ENCODE data around the gene LCMT1.

LCMT1 gene

DNA sequence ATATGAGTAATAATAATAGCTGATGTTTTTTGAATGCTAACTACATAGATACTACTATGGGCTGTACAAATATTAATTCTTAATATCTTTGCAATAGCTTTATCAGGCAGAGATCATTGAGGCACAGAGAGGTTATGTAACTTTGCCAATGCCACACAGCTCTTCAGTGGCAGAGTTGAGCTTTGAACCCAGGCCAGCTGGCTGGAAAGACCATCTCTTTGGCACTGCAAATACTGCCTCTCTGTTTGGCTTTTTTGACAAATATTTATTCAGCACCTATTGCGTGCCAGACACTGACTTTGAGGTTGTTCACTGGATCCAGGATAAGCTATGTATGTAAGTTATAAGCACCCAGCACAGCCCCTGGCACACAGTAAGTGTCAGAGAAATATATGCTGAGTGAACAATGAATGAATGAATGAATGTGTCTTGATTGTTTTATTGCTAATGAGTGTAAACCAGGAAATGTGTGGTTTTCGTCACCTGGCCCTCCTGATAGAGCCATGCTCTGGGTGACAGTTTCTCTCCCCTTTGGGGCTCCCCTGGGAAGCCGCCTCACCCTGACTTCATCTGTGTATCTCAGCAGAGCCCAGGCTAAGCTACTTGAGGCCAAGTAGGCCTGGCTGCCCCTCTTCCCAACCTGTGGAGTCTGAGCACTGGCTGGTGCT lies 107.7 kb downstream of the LCMT1 start:
- no peak for TF ChIP-seq EZH2 (IDR thresholded peaks at IDR 0.05; ENCODE audit: borderline replicate concordance, low read depth, low read length, severe bottlenecking)
- TF ChIP-seq, protein P1, sequence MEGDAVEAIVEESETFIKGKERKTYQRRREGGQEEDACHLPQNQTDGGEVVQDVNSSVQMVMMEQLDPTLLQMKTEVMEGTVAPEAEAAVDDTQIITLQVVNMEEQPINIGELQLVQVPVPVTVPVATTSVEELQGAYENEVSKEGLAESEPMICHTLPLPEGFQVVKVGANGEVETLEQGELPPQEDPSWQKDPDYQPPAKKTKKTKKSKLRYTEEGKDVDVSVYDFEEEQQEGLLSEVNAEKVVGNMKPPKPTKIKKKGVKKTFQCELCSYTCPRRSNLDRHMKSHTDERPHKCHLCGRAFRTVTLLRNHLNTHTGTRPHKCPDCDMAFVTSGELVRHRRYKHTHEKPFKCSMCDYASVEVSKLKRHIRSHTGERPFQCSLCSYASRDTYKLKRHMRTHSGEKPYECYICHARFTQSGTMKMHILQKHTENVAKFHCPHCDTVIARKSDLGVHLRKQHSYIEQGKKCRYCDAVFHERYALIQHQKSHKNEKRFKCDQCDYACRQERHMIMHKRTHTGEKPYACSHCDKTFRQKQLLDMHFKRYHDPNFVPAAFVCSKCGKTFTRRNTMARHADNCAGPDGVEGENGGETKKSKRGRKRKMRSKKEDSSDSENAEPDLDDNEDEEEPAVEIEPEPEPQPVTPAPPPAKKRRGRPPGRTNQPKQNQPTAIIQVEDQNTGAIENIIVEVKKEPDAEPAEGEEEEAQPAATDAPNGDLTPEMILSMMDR (IDR thresholded peaks at IDR 0.05; ENCODE audit: borderline replicate concordance, extremely low read depth, low read length, poor library complexity, severe bottlenecking): no peak
- no peaks in the 10 kb centered on the region for H3K36me3 ChIP-seq (ENCODE audit: insufficient read depth, low read length)
- no peak overlapping the region for H3K9ac ChIP-seq (ENCODE audit: low read depth, low read length)
- ATAC-seq (ENCODE audit: insufficient read depth, low read depth) (no peak), DNase-seq (no peak)
- H3K27ac ChIP-seq (ENCODE audit: low read length): no peak overlapping the region
- no peaks in the 10 kb centered on the region for H4K20me1 ChIP-seq (ENCODE audit: insufficient read depth, low read length)
- H3K4me1 ChIP-seq (ENCODE audit: insufficient read depth, low read length): no peaks in the 10 kb centered on the region
- H3K79me2 ChIP-seq (ENCODE audit: insufficient read depth, low read length): no peaks in the 10 kb centered on the region
- no peaks in the 10 kb centered on the region for H3K9me3 ChIP-seq (ENCODE audit: insufficient read depth, low read length, severe bottlenecking)
- no peak overlapping the region for H2AFZ ChIP-seq (ENCODE audit: low read depth, low read length)
- no peaks in the 10 kb centered on the region for H3K27me3 ChIP-seq (ENCODE audit: insufficient read depth, low read length, poor library complexity)
- H3K4me3 ChIP-seq (ENCODE audit: low read depth in 1 of 2, low read length in 2 of 2): no peak overlapping the region
- H3K4me2 ChIP-seq (ENCODE audit: insufficient read depth, low read length): no peak overlapping the region

DNA sequence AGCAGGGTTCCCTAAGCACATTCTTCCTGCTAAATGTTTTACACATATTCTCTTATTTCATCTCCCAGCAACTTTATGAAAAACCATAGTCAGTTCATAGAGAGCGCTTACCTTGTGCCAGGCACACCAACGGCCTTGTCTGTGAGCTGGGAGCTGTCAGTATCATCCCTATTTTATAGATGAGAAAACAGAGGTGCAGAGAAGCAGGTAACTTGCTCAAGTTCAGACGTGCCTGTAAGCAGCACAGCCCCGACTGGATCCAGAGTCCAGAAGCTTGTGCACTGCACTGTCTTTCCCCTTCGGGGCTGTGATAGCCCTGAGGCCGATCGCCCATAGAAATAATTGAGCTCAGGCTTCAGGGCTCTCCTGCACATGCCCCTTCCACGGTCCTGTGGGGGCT lies 111.4 kb downstream of the LCMT1 start:
- no peaks in the 10 kb centered on the region for H3K79me2 ChIP-seq (ENCODE audit: insufficient read depth, low read length)
- H3K4me1 ChIP-seq (ENCODE audit: insufficient read depth, low read length): peaks cover 6% of the 10 kb centered on the region; the same call in 1 of the 2 replicates
- no peaks in the 10 kb centered on the region for H4K20me1 ChIP-seq (ENCODE audit: insufficient read depth, low read length)
- no peak overlapping the region for H3K4me2 ChIP-seq (ENCODE audit: insufficient read depth, low read length)
- TF ChIP-seq, protein P1 (IDR thresholded peaks at IDR 0.05; ENCODE audit: borderline replicate concordance, extremely low read depth, low read length, poor library complexity, severe bottlenecking): no peak
- TF ChIP-seq EZH2 (IDR thresholded peaks at IDR 0.05; ENCODE audit: borderline replicate concordance, low read depth, low read length, severe bottlenecking): no peak
- H3K36me3 ChIP-seq (ENCODE audit: insufficient read depth, low read length): no peaks in the 10 kb centered on the region
- no peaks in the 10 kb centered on the region for H3K9me3 ChIP-seq (ENCODE audit: insufficient read depth, low read length, severe bottlenecking)
- no peak overlapping the region for H2AFZ ChIP-seq (ENCODE audit: low read depth, low read length)
- H3K27ac ChIP-seq (ENCODE audit: low read length): no peak overlapping the region
- no peak overlapping the region for H3K4me3 ChIP-seq (ENCODE audit: low read depth in 1 of 2, low read length in 2 of 2)
- DNase-seq (no peak), ATAC-seq (ENCODE audit: insufficient read depth, low read depth) (no peak)
- H3K9ac ChIP-seq (ENCODE audit: low read depth, low read length): no peak overlapping the region
- H3K27me3 ChIP-seq (ENCODE audit: insufficient read depth, low read length, poor library complexity): no peaks in the 10 kb centered on the region

GRCh38 chr16:25223964-25224363 lies 112.4 kb downstream of the LCMT1 start:
- no peak overlapping the region for H3K4me3 ChIP-seq (ENCODE audit: low read depth in 1 of 2, low read length in 2 of 2)
- H4K20me1 ChIP-seq (ENCODE audit: insufficient read depth, low read length): no peaks in the 10 kb centered on the region
- H3K79me2 ChIP-seq (ENCODE audit: insufficient read depth, low read length): no peaks in the 10 kb centered on the region
- no peak overlapping the region for H3K27ac ChIP-seq (ENCODE audit: low read length)
- no peaks in the 10 kb centered on the region for H3K27me3 ChIP-seq (ENCODE audit: insufficient read depth, low read length, poor library complexity)
- ATAC-seq (ENCODE audit: insufficient read depth, low read depth) (no peak), DNase-seq (no peak)
- no peak overlapping the region for H3K4me2 ChIP-seq (ENCODE audit: insufficient read depth, low read length)
- H3K36me3 ChIP-seq (ENCODE audit: insufficient read depth, low read length): no peaks in the 10 kb centered on the region
- no peaks in the 10 kb centered on the region for H3K9me3 ChIP-seq (ENCODE audit: insufficient read depth, low read length, severe bottlenecking)
- no peak overlapping the region for H3K9ac ChIP-seq (ENCODE audit: low read depth, low read length)
- H3K4me1 ChIP-seq (ENCODE audit: insufficient read depth, low read length): peaks cover 6% of the 10 kb centered on the region; the same call in 1 of the 2 replicates
- TF ChIP-seq, protein P1 (IDR thresholded peaks at IDR 0.05; ENCODE audit: borderline replicate concordance, extremely low read depth, low read length, poor library complexity, severe bottlenecking): no peak
- no peak for TF ChIP-seq EZH2 (IDR thresholded peaks at IDR 0.05; ENCODE audit: borderline replicate concordance, low read depth, low read length, severe bottlenecking)
- no peak overlapping the region for H2AFZ ChIP-seq (ENCODE audit: low read depth, low read length)
